Caco-2 (cell line): ENCODE measurements around the gene SUPT6H. TPM values are rescaled to one million over a fixed set of nuclear protein-coding genes. Genes with fewer than 3 reads are reported as not detected.

Source experiments
- BruUV-seq: library from RNA; stranded (reverse); fragments of 400-500 nt; replicated peaks from 2 replicates; lab custom pipeline; 2021; lab: Mats Ljungman, UMichigan
- CTCF ChIA-PET: fragments of 300-600 bp; sonication (Branson Sonifier 250); formaldehyde crosslinking; loops from one replicate; lab custom pipeline; 2022; ENCODE audit warnings: antibody characterized with exemption; lab: Charles Lee
- POLR2A ChIA-PET: fragments of 300-600 bp; sonication (Branson Sonifier 250); formaldehyde crosslinking; loops from one replicate; lab custom pipeline; 2022; ENCODE audit warnings: antibody characterized with exemption; lab: Charles Lee
- DNase-seq, 2 experiments: peaks; one replicate each; pipeline versions ENCODE4 v3.0.0 to v3.0.0-alpha.2; 2020 to 2022
- H3K27me3 ChIP-seq: replicated peaks from 2 replicates; pipeline ENCODE4 v1.6.0; 2011; ENCODE audit warnings: low read length; ENCODE audit not compliant: control insufficient read depth, insufficient read depth
- H3K36me3 ChIP-seq: 2 replicates; pipeline ENCODE4 v1.5.1; 2011; ENCODE audit warnings: low read length; ENCODE audit not compliant: control insufficient read depth, insufficient read depth
- H3K4me1 ChIP-seq: fragments of 250-450 bp; sonication (Bioruptor Pico); 2 replicates; pipeline ENCODE4 v1.5.1; 2020; ENCODE audit warnings: mild to moderate bottlenecking
- H3K4me3 ChIP-seq: 2 replicates; pipeline ENCODE4 v1.5.1; 2011; ENCODE audit warnings: low read depth, mild to moderate bottlenecking, control low read depth, low read length
- H3K9me3 ChIP-seq: fragments of 250-450 bp; sonication (Bioruptor Pico); 2 replicates; pipeline ENCODE4 v1.5.1; 2020; ENCODE audit warnings: mild to moderate bottlenecking, moderate library complexity
- H3K27ac Mint-ChIP-seq: one replicate; pipeline ENCODE4 v1.8.0; 2022; ENCODE audit warnings: mixed read lengths; ENCODE audit not compliant: unreplicated experiment
- H3K27me3 Mint-ChIP-seq: one replicate; pipeline ENCODE4 v1.8.0; 2022; ENCODE audit warnings: mixed read lengths; ENCODE audit not compliant: insufficient read depth, unreplicated experiment
- H3K36me3 Mint-ChIP-seq: one replicate; pipeline ENCODE4 v1.8.0; 2022; ENCODE audit warnings: mild to moderate bottlenecking, mixed read lengths; ENCODE audit not compliant: insufficient read depth, unreplicated experiment
- H3K4me1 Mint-ChIP-seq: one replicate; pipeline ENCODE4 v1.8.0; 2022; ENCODE audit warnings: low read depth, mixed read lengths; ENCODE audit not compliant: unreplicated experiment
- H3K4me3 Mint-ChIP-seq: one replicate; pipeline ENCODE4 v1.8.0; 2022; ENCODE audit warnings: mild to moderate bottlenecking, moderate library complexity, mixed read lengths; ENCODE audit not compliant: unreplicated experiment
- H3K9me3 Mint-ChIP-seq: one replicate; pipeline ENCODE4 v1.8.0; 2022; ENCODE audit warnings: mixed read lengths; ENCODE audit not compliant: unreplicated experiment
- CTCF ChIP-seq, 2 experiments: fragments of 200-600 bp in 1 of 2; IDR thresholded peaks; 1 replicate in 1 of 2; 2 replicates in 1 of 2; pipeline versions ENCODE4 v1.5.1 to v1.8.0; 2011 to 2022; ENCODE audit warnings: antibody characterized with exemption in 1 of 2, control low read depth in 1 of 2, inconsistent platforms in 1 of 2, low read depth in 1 of 2, low read length in 1 of 2, mild to moderate bottlenecking in 1 of 2, moderate library complexity in 1 of 2; ENCODE audit not compliant: insufficient read depth in 1 of 2, severe bottlenecking in 1 of 2, unreplicated experiment in 1 of 2
- intact Hi-C: fragments of 100-400 bp; cut with micrococcal nuclease; formaldehyde crosslinking; loops from one replicate; pipeline ENCODE4 v1.10.0; 2022; ENCODE audit not compliant: unreplicated experiment
- total RNA-seq: library from RNA; stranded (reverse); gene quantifications from 2 replicates; pipeline ENCODE4 v1.2.3, GENCODE V29; 2022

Gene SUPT6H
- total RNA-seq, 1 experiment from 2014 or later = 129 TPM

DNA sequence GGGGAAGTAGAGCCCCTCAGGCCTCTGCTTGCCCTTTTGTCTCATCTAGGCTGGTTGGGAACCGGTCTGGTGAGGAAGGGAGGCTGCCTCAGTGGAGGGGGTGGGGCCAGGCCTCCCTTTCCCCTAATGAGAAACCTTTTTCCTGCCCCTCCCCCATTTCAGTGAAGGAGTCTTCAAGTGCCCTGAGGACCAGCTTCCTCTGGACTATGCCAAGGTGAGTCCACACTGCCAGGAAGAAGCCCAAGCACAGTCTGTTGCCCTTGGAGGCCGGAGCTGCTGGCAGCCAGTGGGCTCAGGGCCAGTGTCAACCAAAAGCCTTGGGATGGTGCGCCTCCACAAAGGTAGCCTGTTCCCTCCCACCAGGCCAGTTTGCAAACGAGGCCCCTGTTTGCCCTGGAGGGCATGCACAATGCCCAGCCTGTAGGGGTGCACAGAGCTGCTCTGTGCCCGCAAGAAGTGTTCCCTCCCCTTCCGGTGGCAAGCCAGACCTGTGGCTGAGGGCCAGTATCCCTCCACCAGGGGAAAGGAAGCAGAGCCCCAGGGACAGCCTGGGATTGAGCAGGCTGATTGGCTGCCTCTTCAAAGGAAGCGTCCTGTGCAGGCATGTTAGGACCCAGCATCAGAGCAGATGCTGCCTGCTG is 85.2 kb downstream of the SUPT6H start:
- Mint-ChIP-seq H3K27ac (peak overlapping the region; percentile 96), H3K27me3 (no peaks in the 10 kb centered on the region), H3K4me1 (peaks cover 12% of the 10 kb centered on the region), H3K9me3 (no peaks in the 10 kb centered on the region), H3K36me3 (peaks cover 91% of the 10 kb centered on the region), H3K4me3 (peak overlapping the region; percentile 95)
- ChIA-PET POLR2A (interaction anchor here (6.4 to 8.1 kb wide), 2 partner anchors 20 to 27 kb away, joined by 52 to 165 read pairs; partner anchors contain the start of genes NEK8, RPL23A and TLCD1), CTCF (interaction anchor here (1.5 to 9.5 kb wide), 3 partner anchors 16 to 36 kb away, joined by 18 to 324 read pairs (median 22); partner anchors contain the start of genes NEK8, PROCA1 and TLCD1)
- peak overlapping the region; percentile 23; the same call in 1 of the 2 replicates for H3K4me3 ChIP-seq
- no TSS peak for BruUV-seq
- H3K36me3 ChIP-seq = peaks cover 24% of the 10 kb centered on the region
- peaks cover 35% of the 10 kb centered on the region for H3K4me1 ChIP-seq
- no peaks in the 10 kb centered on the region for H3K27me3 ChIP-seq
- no peak for TF ChIP-seq CTCF (IDR thresholded peaks at IDR 0.05; ENCODE audit: insufficient read depth in 1 of 2, low read depth in 1 of 2, low read length in 1 of 2, severe bottlenecking in 1 of 2, unreplicated experiment in 1 of 2)
- intact Hi-C loops = no loop called here
- DNase-seq = peak; percentile 78 to 82
- no peaks in the 10 kb centered on the region for H3K9me3 ChIP-seq

- H3K27me3 ChIP-seq = no peaks in the 10 kb centered on the region
- H3K4me3 ChIP-seq = no peak overlapping the region
- Mint-ChIP-seq H3K4me3 (peak overlapping the region; percentile 43), H3K27ac (peak overlapping the region; percentile 81), H3K36me3 (peaks cover 93% of the 10 kb centered on the region), H3K27me3 (no peaks in the 10 kb centered on the region), H3K9me3 (no peaks in the 10 kb centered on the region), H3K4me1 (peaks cover 12% of the 10 kb centered on the region)
- intact Hi-C loops = no loop called here
- no TSS peak for BruUV-seq
- H3K36me3 ChIP-seq = peaks cover 24% of the 10 kb centered on the region
- DNase-seq = no peak
- H3K9me3 ChIP-seq = no peaks in the 10 kb centered on the region
- POLR2A ChIA-PET = interaction anchor here (1.5 to 8.1 kb wide), 2 partner anchors 21 to 38 kb away, joined by 3 to 165 read pairs; partner anchors contain the start of genes NEK8 and TLCD1
- H3K4me1 ChIP-seq = peaks cover 28% of the 10 kb centered on the region
- CTCF ChIA-PET = interaction anchor here (5.6 to 9.5 kb wide), 2 partner anchors 17 to 21 kb away, joined by 42 to 324 read pairs; partner anchors contain the start of genes NEK8 and TLCD1
- no peak for TF ChIP-seq CTCF (IDR thresholded peaks at IDR 0.05; ENCODE audit: insufficient read depth in 1 of 2, low read depth in 1 of 2, low read length in 1 of 2, severe bottlenecking in 1 of 2, unreplicated experiment in 1 of 2)
These were observed 86.1 kb downstream of the SUPT6H start for GRCh38 chr17:28747801-28748750.
